HFFc6 (cell line): ENCODE results near the gene IL36RN. TPM values are rescaled to one million over a fixed set of nuclear protein-coding genes. Genes with fewer than 3 reads are reported as not detected.

ENCODE experiments used
- DNase-seq: peaks from one replicate; pipeline ENCODE4 v3.0.0-alpha.2; 2018
- H3K27ac Mint-ChIP-seq: 2 replicates; pipeline ENCODE4 v1.8.0; 2020; ENCODE audit warnings: mild to moderate bottlenecking, mixed read lengths
- H3K27me3 Mint-ChIP-seq: 2 replicates; pipeline ENCODE4 v1.8.0; 2021; ENCODE audit warnings: mild to moderate bottlenecking, moderate library complexity, mixed read lengths; ENCODE audit not compliant: insufficient read depth
- H3K36me3 Mint-ChIP-seq: 2 replicates; pipeline ENCODE4 v1.8.0; 2021; ENCODE audit warnings: low read depth, mixed read lengths
- H3K4me1 Mint-ChIP-seq: 2 replicates; pipeline ENCODE4 v1.8.0; 2020; ENCODE audit warnings: low read depth, mixed read lengths
- H3K4me3 Mint-ChIP-seq: 2 replicates; pipeline ENCODE4 v1.8.0; 2020; ENCODE audit warnings: mild to moderate bottlenecking, moderate library complexity, mixed read lengths
- H3K9me3 Mint-ChIP-seq: 2 replicates; pipeline ENCODE4 v1.8.0; 2020; ENCODE audit warnings: mild to moderate bottlenecking, mixed read lengths
- total RNA-seq, 6 experiments: library from RNA; stranded (reverse); fragmentation: NEBNext Ultra II Directional; extraction: Animal tissue kit (Norgen Biotek cat#: 25700); gene quantifications; 2 replicates in 1 of 6; 3 replicates in 5 of 6; pipeline ENCODE4 v1.2.3, GENCODE V29; 2021
- TF ChIP-seq, protein P1 (sequence below): fragments of 200-600 bp; sonication (generic); IDR thresholded peaks from 2 replicates; pipeline ENCODE4 v1.5.0; 2021; ENCODE audit warnings: antibody characterized with exemption, mild to moderate bottlenecking

Gene IL36RN
- total RNA-seq, 6 experiments from 2014 or later: not detected

GRCh38 chr2:113085542-113085941, 26.5 kb downstream of the IL36RN start:
- no peak overlapping the region for H3K4me3 Mint-ChIP-seq
- TF ChIP-seq, protein P1, sequence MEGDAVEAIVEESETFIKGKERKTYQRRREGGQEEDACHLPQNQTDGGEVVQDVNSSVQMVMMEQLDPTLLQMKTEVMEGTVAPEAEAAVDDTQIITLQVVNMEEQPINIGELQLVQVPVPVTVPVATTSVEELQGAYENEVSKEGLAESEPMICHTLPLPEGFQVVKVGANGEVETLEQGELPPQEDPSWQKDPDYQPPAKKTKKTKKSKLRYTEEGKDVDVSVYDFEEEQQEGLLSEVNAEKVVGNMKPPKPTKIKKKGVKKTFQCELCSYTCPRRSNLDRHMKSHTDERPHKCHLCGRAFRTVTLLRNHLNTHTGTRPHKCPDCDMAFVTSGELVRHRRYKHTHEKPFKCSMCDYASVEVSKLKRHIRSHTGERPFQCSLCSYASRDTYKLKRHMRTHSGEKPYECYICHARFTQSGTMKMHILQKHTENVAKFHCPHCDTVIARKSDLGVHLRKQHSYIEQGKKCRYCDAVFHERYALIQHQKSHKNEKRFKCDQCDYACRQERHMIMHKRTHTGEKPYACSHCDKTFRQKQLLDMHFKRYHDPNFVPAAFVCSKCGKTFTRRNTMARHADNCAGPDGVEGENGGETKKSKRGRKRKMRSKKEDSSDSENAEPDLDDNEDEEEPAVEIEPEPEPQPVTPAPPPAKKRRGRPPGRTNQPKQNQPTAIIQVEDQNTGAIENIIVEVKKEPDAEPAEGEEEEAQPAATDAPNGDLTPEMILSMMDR: no peak
- no peak overlapping the region for H3K27ac Mint-ChIP-seq

DNA sequence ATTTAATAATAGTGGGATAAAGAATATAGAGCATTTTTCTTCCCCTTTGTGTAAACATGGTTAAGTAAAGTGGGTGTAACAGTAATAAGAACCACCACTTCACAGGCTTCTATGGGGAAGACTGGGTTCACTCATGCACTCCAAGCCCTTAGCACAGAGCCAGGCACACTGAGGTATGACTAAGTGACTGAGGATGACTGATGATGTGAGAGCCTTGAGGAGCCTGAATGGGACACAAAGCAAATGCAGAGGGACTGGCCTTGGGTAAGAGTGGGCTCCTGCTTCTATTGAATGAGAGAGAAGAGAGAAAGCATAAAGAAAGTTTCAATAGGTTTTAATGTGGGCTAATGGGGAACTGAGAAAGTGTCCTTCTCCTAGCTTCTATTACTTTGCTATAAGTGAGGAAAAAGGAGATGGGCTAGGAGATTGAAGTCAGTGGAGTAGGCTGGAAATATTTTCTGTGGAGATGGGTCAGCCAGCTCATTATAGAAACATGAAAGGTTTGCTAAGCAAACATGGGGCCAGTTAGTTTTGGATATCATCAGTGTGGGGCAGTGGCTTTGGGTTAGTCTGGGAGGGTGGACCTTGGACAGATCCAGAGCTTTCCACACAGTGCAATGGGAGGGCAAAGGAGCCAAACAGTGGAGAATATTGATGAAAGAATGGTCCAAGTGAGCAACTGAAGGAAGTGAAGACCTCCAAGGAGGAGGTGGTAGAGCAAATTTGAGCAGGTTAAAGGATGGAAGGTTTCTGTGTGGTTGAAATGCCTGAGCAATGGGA, 29.4 kb downstream of the IL36RN start:
- Mint-ChIP-seq H3K36me3 (no peaks in the 10 kb centered on the region), H3K4me3 (no peak overlapping the region), H3K27ac (no peak overlapping the region), H3K27me3 (peaks cover 12% of the 10 kb centered on the region), H3K4me1 (no peaks in the 10 kb centered on the region), H3K9me3 (no peaks in the 10 kb centered on the region)
- DNase-seq: no peak
- TF ChIP-seq, protein P1: no peak

More at GRCh38 chr2:113085542-113085941, 26.5 kb downstream of the IL36RN start:
- Mint-ChIP-seq H3K36me3 (no peaks in the 10 kb centered on the region), H3K27me3 (peaks cover 17% of the 10 kb centered on the region), H3K9me3 (no peaks in the 10 kb centered on the region), H3K4me1 (no peaks in the 10 kb centered on the region)
- no peak for DNase-seq

- Mint-ChIP-seq H3K9me3 (peaks cover 1% of the 10 kb centered on the region; the same call in 1 of the 2 replicates), H3K4me1 (no peaks in the 10 kb centered on the region)
- no peak for DNase-seq
Measured at GRCh38 chr2:113089916-113090315, 30.9 kb downstream of the IL36RN start.

GRCh38 chr2:113091231-113091896, 32.4 kb downstream of the IL36RN start:
- Mint-ChIP-seq H3K27ac (no peak overlapping the region), H3K27me3 (peaks cover 4% of the 10 kb centered on the region), H3K9me3 (peaks cover 6% of the 10 kb centered on the region; the same call in 1 of the 2 replicates), H3K4me1 (no peaks in the 10 kb centered on the region), H3K36me3 (no peaks in the 10 kb centered on the region), H3K4me3 (no peak overlapping the region)
- no peak for DNase-seq
- TF ChIP-seq, protein P1: no peak

More at GRCh38 chr2:113089916-113090315, 30.9 kb downstream of the IL36RN start:
- no peak overlapping the region for H3K27ac Mint-ChIP-seq
- no peaks in the 10 kb centered on the region for H3K36me3 Mint-ChIP-seq
- no peak overlapping the region for H3K4me3 Mint-ChIP-seq
- TF ChIP-seq, protein P1: no peak
- peaks cover 9% of the 10 kb centered on the region for H3K27me3 Mint-ChIP-seq

GRCh38 chr2:113092864-113093612, 34.0 kb downstream of the IL36RN start:
- TF ChIP-seq, protein P1: no peak
- Mint-ChIP-seq H3K27ac (no peak overlapping the region), H3K4me3 (no peak overlapping the region), H3K36me3 (no peaks in the 10 kb centered on the region), H3K9me3 (peaks cover 13% of the 10 kb centered on the region; the same call in 1 of the 2 replicates), H3K27me3 (peaks cover 4% of the 10 kb centered on the region), H3K4me1 (no peaks in the 10 kb centered on the region)
- DNase-seq: no peak
